PFSK-1 (cell line): ENCODE measurements around the gene PROK2.

Source experiments
- FOXP2 ChIP-seq: optimal IDR thresholded peaks from 2 replicates; pipeline ENCODE3; 2011; ENCODE audit warnings: borderline replicate concordance, control low read depth, inconsistent platforms; ENCODE audit not compliant: insufficient read depth; ENCODE audit errors: extremely low read length, extremely low read depth
- POLR2AphosphoS5 ChIP-seq: IDR thresholded peaks from 2 replicates; pipeline ENCODE4 v1.6.1; 2012; ENCODE audit warnings: low read depth, mild to moderate bottlenecking, control low read depth, low read length, moderate library complexity
- REST ChIP-seq, 2 experiments: IDR thresholded peaks; 2 replicates each; pipeline versions ENCODE4 v1.6.1 to v1.8.0; 2011 to 2012; ENCODE audit warnings: low read depth in 2 of 2, low read length in 2 of 2, control low read depth in 1 of 2, inconsistent platforms in 1 of 2, mild to moderate bottlenecking in 1 of 2, moderate library complexity in 1 of 2; ENCODE audit not compliant: insufficient read depth in 1 of 2
- SIN3A ChIP-seq: IDR thresholded peaks from 2 replicates; pipeline ENCODE4 v1.6.1; 2012; ENCODE audit warnings: mild to moderate bottlenecking, low read length, moderate library complexity, borderline replicate concordance; ENCODE audit not compliant: insufficient read depth
- TAF1 ChIP-seq: IDR thresholded peaks from 2 replicates; pipeline ENCODE4 v1.6.1; 2012; ENCODE audit warnings: low read length, control low read depth, borderline replicate concordance; ENCODE audit not compliant: insufficient read depth

PROK2 gene

GRCh38 chr3:71784201-71784913 is 591 bp downstream of the PROK2 start:
- TF ChIP-seq REST (IDR thresholded peaks at IDR 0.05; ENCODE audit: insufficient read depth in 1 of 2, low read depth in 2 of 2, low read length in 2 of 2) = no peak
- TF ChIP-seq POLR2AphosphoS5 = no peak
- no peak for TF ChIP-seq SIN3A
- TF ChIP-seq TAF1 = no peak
- TF ChIP-seq FOXP2 = no peak

- no peak for TF ChIP-seq REST (IDR thresholded peaks at IDR 0.05; ENCODE audit: insufficient read depth in 1 of 2, low read depth in 2 of 2, low read length in 2 of 2)
- TF ChIP-seq POLR2AphosphoS5 = no peak
- TF ChIP-seq FOXP2 = no peak
- TF ChIP-seq SIN3A = no peak
- TF ChIP-seq TAF1 = no peak
Observed at GRCh38 chr3:71783152-71783551, 1.8 kb downstream of the PROK2 start.

GRCh38 chr3:71780430-71780829 is 4.5 kb downstream of the PROK2 start:
- no peak for TF ChIP-seq SIN3A
- TF ChIP-seq FOXP2 = no peak
- no peak for TF ChIP-seq REST (IDR thresholded peaks at IDR 0.05; ENCODE audit: insufficient read depth in 1 of 2, low read depth in 2 of 2, low read length in 2 of 2)
- TF ChIP-seq POLR2AphosphoS5 = no peak
- TF ChIP-seq TAF1 = no peak

- TF ChIP-seq TAF1 = no peak
- no peak for TF ChIP-seq SIN3A
- TF ChIP-seq FOXP2 = no peak
- TF ChIP-seq POLR2AphosphoS5 = no peak
Observed at GRCh38 chr3:71779674-71780377, 5.1 kb downstream of the PROK2 start.

GRCh38 chr3:71778353-71778752 is 6.6 kb downstream of the PROK2 start:
- no peak for TF ChIP-seq POLR2AphosphoS5
- no peak for TF ChIP-seq SIN3A
- no peak for TF ChIP-seq REST (IDR thresholded peaks at IDR 0.05; ENCODE audit: insufficient read depth in 1 of 2, low read depth in 2 of 2, low read length in 2 of 2)
- TF ChIP-seq TAF1 = no peak
- TF ChIP-seq FOXP2 = no peak
